H9 (cell line): ENCODE results near the gene MEPCE. TPM values are rescaled to one million over a fixed set of nuclear protein-coding genes. Genes with fewer than 3 reads are reported as not detected.

Source experiments
- DNase-seq: peaks from one replicate; pipeline ENCODE4 v3.0.0-alpha.2; 2017
- H2AFZ ChIP-seq: one replicate; pipeline ENCODE4 v1.6.1; 2013; ENCODE audit warnings: mild to moderate bottlenecking, low read length, control low read depth, moderate library complexity
- H2AK5ac ChIP-seq: 2 replicates; pipeline ENCODE4 v1.6.1; 2013; ENCODE audit warnings: low read length, control low read depth, mixed read lengths; ENCODE audit not compliant: insufficient read length
- H2BK120ac ChIP-seq: one replicate; pipeline ENCODE4 v1.6.1; 2013; ENCODE audit warnings: low read depth, mild to moderate bottlenecking, low read length, control low read depth, inconsistent platforms; ENCODE audit not compliant: poor library complexity, severe bottlenecking
- H2BK12ac ChIP-seq: 2 replicates; pipeline ENCODE4 v1.6.1; 2013; ENCODE audit warnings: low read length, control low read depth, mixed read lengths, low read depth; ENCODE audit not compliant: insufficient read length
- H2BK15ac ChIP-seq: 2 replicates; pipeline ENCODE4 v1.6.1; 2013; ENCODE audit warnings: low read depth, low read length, control low read depth
- H2BK20ac ChIP-seq: one replicate; pipeline ENCODE4 v1.6.1; 2013; ENCODE audit warnings: low read depth, mild to moderate bottlenecking, low read length, control low read depth, inconsistent platforms; ENCODE audit not compliant: poor library complexity, severe bottlenecking
- H2BK5ac ChIP-seq: 2 replicates; pipeline ENCODE4 v1.6.1; 2013; ENCODE audit warnings: low read length, control low read depth, mixed read lengths; ENCODE audit not compliant: insufficient read length
- H3K14ac ChIP-seq: 2 replicates; pipeline ENCODE4 v1.6.1; 2013; ENCODE audit warnings: low read length, control low read depth; ENCODE audit not compliant: insufficient read depth
- H3K18ac ChIP-seq: 2 replicates; pipeline ENCODE4 v1.6.1; 2013; ENCODE audit warnings: low read depth, mild to moderate bottlenecking, mixed read lengths, low read length, control low read depth; ENCODE audit not compliant: insufficient read length
- H3K23ac ChIP-seq: 2 replicates; pipeline ENCODE4 v1.6.1; 2013; ENCODE audit warnings: low read length, control low read depth, mixed read lengths, low read depth; ENCODE audit not compliant: insufficient read length
- H3K23me2 ChIP-seq: 2 replicates; pipeline ENCODE4 v1.6.1; 2013; ENCODE audit warnings: low read depth, mild to moderate bottlenecking, mixed read lengths, low read length, control low read depth; ENCODE audit not compliant: insufficient read length, poor library complexity, severe bottlenecking
- H3K27ac ChIP-seq: 2 replicates; pipeline ENCODE4 v1.5.1; 2013; ENCODE audit warnings: low read length, control low read depth, mixed read lengths, low read depth; ENCODE audit not compliant: insufficient read length
- H3K27me3 ChIP-seq: 2 replicates; pipeline ENCODE4 v1.6.1; 2013; ENCODE audit warnings: low read length, control low read depth, inconsistent platforms; ENCODE audit not compliant: insufficient read depth
- H3K4ac ChIP-seq: 2 replicates; pipeline ENCODE4 v1.6.1; 2013; ENCODE audit warnings: low read depth, mild to moderate bottlenecking, control low read depth, inconsistent platforms, low read length, moderate library complexity
- H3K4me1 ChIP-seq: 2 replicates; pipeline ENCODE4 v1.6.1; 2013; ENCODE audit warnings: low read length, control low read depth, inconsistent platforms; ENCODE audit not compliant: insufficient read depth
- H3K4me2 ChIP-seq: 2 replicates; pipeline ENCODE4 v1.6.1; 2013; ENCODE audit warnings: low read length, control low read depth, mixed read lengths; ENCODE audit not compliant: insufficient read length, insufficient read depth
- H3K56ac ChIP-seq: 2 replicates; pipeline ENCODE4 v1.6.1; 2013; ENCODE audit warnings: low read depth, mild to moderate bottlenecking, mixed read lengths, low read length, control low read depth; ENCODE audit not compliant: insufficient read length
- H3K79me1 ChIP-seq: 2 replicates; pipeline ENCODE4 v1.6.1; 2013; ENCODE audit warnings: low read depth, mild to moderate bottlenecking, moderate library complexity, low read length, control low read depth, inconsistent platforms; ENCODE audit not compliant: insufficient read depth, poor library complexity, severe bottlenecking
- H3K79me2 ChIP-seq: 2 replicates; pipeline ENCODE4 v1.6.1; 2013; ENCODE audit warnings: low read length, control low read depth, inconsistent platforms; ENCODE audit not compliant: insufficient read depth
- H3K9ac ChIP-seq: 2 replicates; pipeline ENCODE4 v1.6.1; 2013; ENCODE audit warnings: low read length, control low read depth, mixed read lengths; ENCODE audit not compliant: insufficient read length; ENCODE audit errors: extremely low read depth
- H3K9me3 ChIP-seq: one replicate; pipeline ENCODE4 v1.6.1; 2013; ENCODE audit warnings: low read depth, low read length, inconsistent platforms; ENCODE audit not compliant: control insufficient read depth
- H3T11ph ChIP-seq: one replicate; pipeline ENCODE4 v1.6.1; 2013; ENCODE audit warnings: mild to moderate bottlenecking, low read length, control low read depth, inconsistent platforms
- H4K20me1 ChIP-seq: one replicate; pipeline ENCODE4 v1.6.1; 2013; ENCODE audit not compliant: control insufficient read depth, insufficient read length, insufficient read depth
- H4K5ac ChIP-seq: 2 replicates; pipeline ENCODE4 v1.6.1; 2013; ENCODE audit warnings: low read depth, mild to moderate bottlenecking, mixed read lengths, low read length, control low read depth; ENCODE audit not compliant: insufficient read length
- H4K8ac ChIP-seq: replicated peaks from 2 replicates; pipeline ENCODE4 v1.6.1; 2013; ENCODE audit warnings: low read length, control low read depth, mixed read lengths, low read depth; ENCODE audit not compliant: insufficient read length
- H4K91ac ChIP-seq: 2 replicates; pipeline ENCODE4 v1.6.1; 2013; ENCODE audit warnings: low read depth, mild to moderate bottlenecking, moderate library complexity, mixed read lengths, low read length, control low read depth; ENCODE audit not compliant: insufficient read length
- H3K27ac Mint-ChIP-seq, 3 experiments: 2 replicates in 2 of 3; 3 replicates in 1 of 3; pipeline ENCODE4 v1.8.0; 2020 to 2021; ENCODE audit warnings: mixed read lengths in 3 of 3, mild to moderate bottlenecking in 1 of 3, moderate library complexity in 1 of 3
- H3K27me3 Mint-ChIP-seq: 2 replicates; pipeline ENCODE4 v1.8.0; 2021; ENCODE audit warnings: low read depth, mild to moderate bottlenecking, moderate library complexity, mixed read lengths
- H3K36me3 Mint-ChIP-seq, 3 experiments: 2 replicates in 2 of 3; 3 replicates in 1 of 3; pipeline ENCODE4 v1.8.0; 2020 to 2021; ENCODE audit warnings: low read depth in 3 of 3, mixed read lengths in 3 of 3; ENCODE audit not compliant: insufficient read depth in 1 of 3
- H3K4me1 Mint-ChIP-seq, 2 experiments: 2 replicates each; pipeline ENCODE4 v1.8.0; 2020; ENCODE audit warnings: mixed read lengths in 2 of 2
- H3K4me3 Mint-ChIP-seq, 2 experiments: 2 replicates in 1 of 2; 3 replicates in 1 of 2; pipeline ENCODE4 v1.8.0; 2020 to 2021; ENCODE audit warnings: mild to moderate bottlenecking in 2 of 2, mixed read lengths in 2 of 2, moderate library complexity in 1 of 2
- H3K9me3 Mint-ChIP-seq, 2 experiments: 2 replicates in 1 of 2; 3 replicates in 1 of 2; pipeline ENCODE4 v1.8.0; 2020; ENCODE audit warnings: mild to moderate bottlenecking in 2 of 2, mixed read lengths in 2 of 2, moderate library complexity in 1 of 2
- CTCF ChIP-seq: fragments of 200-600 bp; sonication (generic); conservative IDR thresholded peaks from 3 replicates; pipeline ENCODE4 v1.8.0; 2021; ENCODE audit warnings: antibody characterized with exemption, mild to moderate bottlenecking
- WGBS: extraction: QIAGEN DNeasy Blood & Tissue Kit; methylation state at CpG from one replicate; pipeline ENCODE4 v1.1.7; 2013; ENCODE audit warnings: missing lambda C conversion rate, low lambda C conversion rate, mixed read lengths; ENCODE audit not compliant: insufficient read length; ENCODE audit errors: extremely low coverage; 5-methylcytosine and 5-hydroxymethylcytosine counted together
- total RNA-seq: library from RNA; stranded (reverse); gene quantifications from 2 replicates; pipeline ENCODE4 v1.2.1, GENCODE V29; 2021

Gene MEPCE
- total RNA-seq, 1 experiment from 2014 or later, result 68.0 TPM

GRCh38 chr7:100472121-100472851 lies 42.7 kb downstream of the MEPCE start:
- no peak overlapping the region for H3K14ac ChIP-seq

More at GRCh38 chr7:100472121-100472851, 42.7 kb downstream of the MEPCE start:
- Histone ChIP-seq H3K56ac (no peak overlapping the region), H3K9me3 (no peaks in the 10 kb centered on the region), H3K9ac (no peak overlapping the region), H2BK20ac (no peak overlapping the region), H4K5ac (no peak overlapping the region), H3K4me2 (no peak overlapping the region), H2BK5ac (no peak overlapping the region), H2BK120ac (no peak overlapping the region), H2BK15ac (no peak overlapping the region), H2BK12ac (no peak overlapping the region), H2AFZ (no peak overlapping the region), H4K20me1 (peaks cover 4% of the 10 kb centered on the region), H3K23me2 (no peaks in the 10 kb centered on the region), H3K27me3 (no peaks in the 10 kb centered on the region), H3K4me1 (no peaks in the 10 kb centered on the region), H3T11ph (no peak overlapping the region), H3K18ac (no peak overlapping the region), H3K4ac (no peak overlapping the region), H4K8ac (no peak overlapping the region), H3K79me2 (no peaks in the 10 kb centered on the region), H2AK5ac (no peak overlapping the region), H3K79me1 (no peaks in the 10 kb centered on the region), H3K23ac (no peak overlapping the region), H3K27ac (no peak overlapping the region), H4K91ac (no peak overlapping the region)
- Mint-ChIP-seq H3K4me3 (no peak overlapping the region), H3K36me3 (peaks cover 0 to 5% (median 3%) of the 10 kb centered on the region in 3 experiments; a peak in 2 of 7 replicates), H3K27me3 (no peaks in the 10 kb centered on the region; the same call in 1 of the 2 replicates), H3K27ac (no peak overlapping the region), H3K4me1 (peaks cover 18 to 37% of the 10 kb centered on the region in 2 experiments), H3K9me3 (no peaks in the 10 kb centered on the region)
- TF ChIP-seq CTCF, result no peak
- DNase-seq, result no peak
- WGBS, result no CpG with 5 or more reads among the region's 16 CpGs
